ENCODE results near the gene ABLIM2. TPM values are rescaled to one million over a fixed set of nuclear protein-coding genes. Genes with fewer than 3 reads are reported as not detected.
A peak's percentile ranks its signal among the peaks of the same experiment; 100 is the strongest.

The ABLIM2 gene
- total and polyA plus RNA-seq, 5 donors from 2014 or later = 0.88 to 2.0 (median 1.2) TPM

GRCh38 chr4:8090744-8091301, 67.8 kb downstream of the ABLIM2 start:
- Mint-ChIP-seq H3K27me3 (no peaks in the 10 kb centered on the region), H3K9me3 (peaks cover 0 to 18% (median 4%) of the 10 kb centered on the region in 7 donors), H3K27ac (no peak overlapping the region), H3K4me1 (no peaks in the 10 kb centered on the region), H3K4me3 (no peak overlapping the region), H3K36me3 (peaks cover 3% of the 10 kb centered on the region)
- H3K27me3 ChIP-seq (ENCODE audit: control insufficient read depth, insufficient read depth, low read length) = no peaks in the 10 kb centered on the region
- H3K36me3 ChIP-seq (ENCODE audit: control insufficient read depth, insufficient read depth, low read length) = no peaks in the 10 kb centered on the region
- peak in 1 of 3 donors; percentile 10 for DNase-seq
- no peak overlapping the region for H3K27ac ChIP-seq (ENCODE audit: insufficient read depth, low read length, poor library complexity, severe bottlenecking)
- peaks cover 10 to 12% of the 10 kb centered on the region in 2 experiments for H3K9me3 ChIP-seq (ENCODE audit: control insufficient read depth in 2 of 2, low read length in 2 of 2)
- no peak overlapping the region for H3K4me3 ChIP-seq (ENCODE audit: low read depth, low read length)
- no peak for ATAC-seq (ENCODE audit: low read depth in 2 of 2)
- H3K4me1 ChIP-seq (ENCODE audit: control insufficient read depth, insufficient read depth, low read length, poor library complexity, severe bottlenecking) = no peaks in the 10 kb centered on the region

GRCh38 chr4:8090312-8090711, 68.3 kb downstream of the ABLIM2 start:
- ATAC-seq (ENCODE audit: low read depth in 2 of 2) = no peak
- Mint-ChIP-seq H3K36me3 (no peaks in the 10 kb centered on the region), H3K9me3 (peaks cover 0 to 18% (median 4%) of the 10 kb centered on the region in 7 donors), H3K4me3 (no peak overlapping the region), H3K4me1 (no peaks in the 10 kb centered on the region), H3K27me3 (no peaks in the 10 kb centered on the region), H3K27ac (no peak overlapping the region)
- Histone ChIP-seq H3K9me3 (ENCODE audit: control insufficient read depth in 2 of 2, low read length in 2 of 2) (peaks cover 10 to 12% of the 10 kb centered on the region in 2 experiments), H3K27me3 (ENCODE audit: control insufficient read depth, insufficient read depth, low read length) (no peaks in the 10 kb centered on the region), H3K36me3 (ENCODE audit: control insufficient read depth, insufficient read depth, low read length) (no peaks in the 10 kb centered on the region), H3K27ac (ENCODE audit: insufficient read depth, low read length, poor library complexity, severe bottlenecking) (no peak overlapping the region), H3K4me3 (ENCODE audit: low read depth, low read length) (no peak overlapping the region), H3K4me1 (ENCODE audit: control insufficient read depth, insufficient read depth, low read length, poor library complexity, severe bottlenecking) (no peaks in the 10 kb centered on the region)
- no peak for DNase-seq

DNA sequence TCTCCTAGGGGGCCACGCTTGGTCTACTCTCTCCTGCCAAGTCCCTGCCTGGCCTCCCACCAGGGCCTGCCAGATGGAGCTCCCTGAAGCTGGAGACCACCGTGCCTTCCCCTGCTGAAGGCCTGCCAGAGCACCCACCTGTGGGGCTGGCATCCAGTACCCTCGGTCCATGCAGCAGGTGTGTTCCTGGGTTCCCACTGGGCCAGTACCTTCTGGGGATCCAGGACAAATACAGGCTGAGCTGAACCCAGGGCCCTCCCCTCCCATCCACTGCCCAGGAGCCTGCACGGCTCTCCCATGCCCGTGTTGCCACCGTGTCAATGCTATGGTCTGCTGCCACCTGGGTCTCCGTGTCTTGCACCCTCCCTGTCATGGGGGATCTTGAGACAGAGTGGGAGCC, 68.8 kb downstream of the ABLIM2 start:
- H3K9me3 ChIP-seq (ENCODE audit: control insufficient read depth in 2 of 2, low read length in 2 of 2) = peaks cover 10 to 12% of the 10 kb centered on the region in 2 experiments
- H3K36me3 ChIP-seq (ENCODE audit: control insufficient read depth, insufficient read depth, low read length) = no peaks in the 10 kb centered on the region
- Mint-ChIP-seq H3K4me1 (no peaks in the 10 kb centered on the region), H3K4me3 (no peak overlapping the region), H3K27ac (no peak overlapping the region), H3K27me3 (no peaks in the 10 kb centered on the region), H3K9me3 (peaks cover 0 to 15% (median 4%) of the 10 kb centered on the region in 7 donors), H3K36me3 (no peaks in the 10 kb centered on the region)
- H3K27me3 ChIP-seq (ENCODE audit: control insufficient read depth, insufficient read depth, low read length) = no peaks in the 10 kb centered on the region
- no peak overlapping the region for H3K4me3 ChIP-seq (ENCODE audit: low read depth, low read length)
- ATAC-seq (ENCODE audit: low read depth in 2 of 2) (no peak), DNase-seq (no peak)
- H3K4me1 ChIP-seq (ENCODE audit: control insufficient read depth, insufficient read depth, low read length, poor library complexity, severe bottlenecking) = no peaks in the 10 kb centered on the region
- H3K27ac ChIP-seq (ENCODE audit: insufficient read depth, low read length, poor library complexity, severe bottlenecking) = no peak overlapping the region

DNA sequence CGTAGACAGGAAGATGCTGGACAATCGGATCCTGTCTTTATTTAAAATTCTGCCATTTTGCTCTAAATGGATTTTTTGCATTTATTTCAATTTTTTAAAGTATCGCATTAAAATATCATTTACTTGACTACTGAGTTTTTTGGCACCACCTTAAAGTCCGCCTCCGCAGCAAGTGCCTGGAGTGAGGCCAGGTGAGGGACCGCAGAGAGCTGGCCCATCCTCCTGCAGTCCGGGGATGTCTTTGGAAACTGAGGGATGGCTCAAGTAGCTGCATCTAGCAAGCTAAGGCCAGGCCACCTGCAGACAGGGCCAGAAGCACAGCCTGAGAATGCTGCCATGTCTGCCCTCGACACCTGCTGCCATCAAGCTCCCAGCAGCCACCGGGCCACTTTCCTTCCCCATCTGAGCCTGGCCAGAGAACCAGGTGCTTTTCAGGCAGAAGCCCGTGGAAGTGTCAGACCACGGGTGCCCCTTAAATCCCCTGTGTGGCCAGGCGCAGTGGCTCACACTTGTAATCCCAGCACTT, 69.6 kb downstream of the ABLIM2 start:
- DNase-seq = no peak
- Histone ChIP-seq H3K36me3 (ENCODE audit: control insufficient read depth, insufficient read depth, low read length) (no peaks in the 10 kb centered on the region), H3K9me3 (ENCODE audit: control insufficient read depth in 2 of 2, low read length in 2 of 2) (peaks cover 8% of the 10 kb centered on the region in 2 experiments), H3K27me3 (ENCODE audit: control insufficient read depth, insufficient read depth, low read length) (no peaks in the 10 kb centered on the region), H3K27ac (ENCODE audit: insufficient read depth, low read length, poor library complexity, severe bottlenecking) (no peak overlapping the region), H3K4me3 (ENCODE audit: low read depth, low read length) (no peak overlapping the region), H3K4me1 (ENCODE audit: control insufficient read depth, insufficient read depth, low read length, poor library complexity, severe bottlenecking) (no peaks in the 10 kb centered on the region)
- no peak for ATAC-seq (ENCODE audit: low read depth in 2 of 2)
- Mint-ChIP-seq H3K36me3 (no peaks in the 10 kb centered on the region), H3K4me1 (no peaks in the 10 kb centered on the region), H3K27me3 (no peaks in the 10 kb centered on the region), H3K27ac (no peak overlapping the region), H3K4me3 (no peak overlapping the region), H3K9me3 (peaks cover 0 to 9% (median 4%) of the 10 kb centered on the region in 7 donors)

GRCh38 chr4:8087921-8088495, 70.6 kb downstream of the ABLIM2 start:
- no peaks in the 10 kb centered on the region for H3K4me1 Mint-ChIP-seq

DNA sequence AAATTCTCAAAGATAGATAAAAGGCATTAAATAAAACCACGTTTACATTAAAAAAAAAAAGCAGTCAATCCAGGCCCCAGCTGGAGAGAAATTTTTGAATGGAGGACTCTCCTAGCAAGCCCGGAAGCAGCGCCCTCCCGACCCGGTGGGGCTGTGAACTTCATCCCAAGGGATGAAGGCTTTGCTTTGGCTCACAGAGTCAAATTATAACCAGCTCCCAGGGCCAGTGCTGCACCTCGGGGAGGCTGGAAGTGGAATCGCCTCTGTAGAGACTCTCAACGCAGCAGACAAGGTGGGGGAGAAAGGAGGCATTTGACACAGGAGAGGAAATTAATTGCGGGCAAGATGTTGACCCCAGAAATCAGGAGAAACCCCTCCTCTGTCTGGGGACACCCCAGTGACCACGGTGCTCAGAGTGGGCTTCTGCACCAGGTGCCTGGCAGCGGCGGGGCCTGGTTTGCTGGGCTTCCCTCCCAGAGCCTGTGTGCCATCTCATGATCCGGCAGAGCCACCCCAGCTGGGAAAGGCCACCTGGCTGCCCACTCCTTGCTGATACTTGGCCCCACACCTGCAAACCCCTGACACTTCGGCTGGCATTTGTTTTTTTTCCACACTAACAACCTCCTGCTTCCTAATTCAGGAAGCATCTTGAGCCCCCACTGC, 71.7 kb downstream of the ABLIM2 start:
- H3K4me3 ChIP-seq (ENCODE audit: low read depth, low read length) = no peak overlapping the region
- Mint-ChIP-seq H3K4me3 (no peak overlapping the region), H3K27me3 (no peaks in the 10 kb centered on the region), H3K4me1 (no peaks in the 10 kb centered on the region), H3K27ac (no peak overlapping the region), H3K36me3 (no peaks in the 10 kb centered on the region), H3K9me3 (no peaks in the 10 kb centered on the region)
- DNase-seq (no peak), ATAC-seq (ENCODE audit: low read depth in 2 of 2) (no peak)
- no peaks in the 10 kb centered on the region for H3K4me1 ChIP-seq (ENCODE audit: control insufficient read depth, insufficient read depth, low read length, poor library complexity, severe bottlenecking)
- no peak overlapping the region for H3K27ac ChIP-seq (ENCODE audit: insufficient read depth, low read length, poor library complexity, severe bottlenecking)
- H3K27me3 ChIP-seq (ENCODE audit: control insufficient read depth, insufficient read depth, low read length) = no peaks in the 10 kb centered on the region
- H3K9me3 ChIP-seq (ENCODE audit: control insufficient read depth in 2 of 2, low read length in 2 of 2) = no peaks in the 10 kb centered on the region
- no peaks in the 10 kb centered on the region for H3K36me3 ChIP-seq (ENCODE audit: control insufficient read depth, insufficient read depth, low read length)

More at GRCh38 chr4:8087921-8088495, 70.6 kb downstream of the ABLIM2 start:
- Histone ChIP-seq H3K4me1 (ENCODE audit: control insufficient read depth, insufficient read depth, low read length, poor library complexity, severe bottlenecking) (no peaks in the 10 kb centered on the region), H3K27ac (ENCODE audit: insufficient read depth, low read length, poor library complexity, severe bottlenecking) (no peak overlapping the region), H3K4me3 (ENCODE audit: low read depth, low read length) (no peak overlapping the region), H3K27me3 (ENCODE audit: control insufficient read depth, insufficient read depth, low read length) (no peaks in the 10 kb centered on the region), H3K36me3 (ENCODE audit: control insufficient read depth, insufficient read depth, low read length) (no peaks in the 10 kb centered on the region), H3K9me3 (ENCODE audit: control insufficient read depth in 2 of 2, low read length in 2 of 2) (no peaks in the 10 kb centered on the region)
- ATAC-seq (ENCODE audit: low read depth in 2 of 2) = no peak
- no peaks in the 10 kb centered on the region for H3K36me3 Mint-ChIP-seq
- no peaks in the 10 kb centered on the region for H3K27me3 Mint-ChIP-seq
- no peak overlapping the region for H3K4me3 Mint-ChIP-seq
- H3K9me3 Mint-ChIP-seq = peaks cover 0 to 3% (median 0%) of the 10 kb centered on the region in 7 donors
- H3K27ac Mint-ChIP-seq = no peak overlapping the region
- DNase-seq = no peak

- H3K36me3 Mint-ChIP-seq = peaks cover under 1% of the 10 kb centered on the region
- H3K4me3 Mint-ChIP-seq = no peak overlapping the region
- Histone ChIP-seq H3K27me3 (ENCODE audit: control insufficient read depth, insufficient read depth, low read length) (no peaks in the 10 kb centered on the region), H3K4me3 (ENCODE audit: low read depth, low read length) (no peak overlapping the region), H3K4me1 (ENCODE audit: control insufficient read depth, insufficient read depth, low read length, poor library complexity, severe bottlenecking) (no peaks in the 10 kb centered on the region), H3K27ac (ENCODE audit: insufficient read depth, low read length, poor library complexity, severe bottlenecking) (no peak overlapping the region), H3K9me3 (ENCODE audit: control insufficient read depth in 2 of 2, low read length in 2 of 2) (no peaks in the 10 kb centered on the region), H3K36me3 (ENCODE audit: control insufficient read depth, insufficient read depth, low read length) (no peaks in the 10 kb centered on the region)
- H3K9me3 Mint-ChIP-seq = no peaks in the 10 kb centered on the region
- H3K27ac Mint-ChIP-seq = no peak overlapping the region
- DNase-seq = no peak
- H3K27me3 Mint-ChIP-seq = no peaks in the 10 kb centered on the region
- no peak for ATAC-seq (ENCODE audit: low read depth in 2 of 2)
- no peaks in the 10 kb centered on the region for H3K4me1 Mint-ChIP-seq
These were observed 73.0 kb downstream of the ABLIM2 start for GRCh38 chr4:8085491-8086117.

Data from CD4-positive, CD25-positive, alpha-beta regulatory T cell (primary cell).